ENCODE measurements around the gene CANT1. TPM values are rescaled to one million over a fixed set of nuclear protein-coding genes. Genes with fewer than 3 reads are reported as not detected.

CANT1 gene
- polyA plus RNA-seq, 3 donors: 39.7 to 52.9 (median 46.1) TPM

DNA sequence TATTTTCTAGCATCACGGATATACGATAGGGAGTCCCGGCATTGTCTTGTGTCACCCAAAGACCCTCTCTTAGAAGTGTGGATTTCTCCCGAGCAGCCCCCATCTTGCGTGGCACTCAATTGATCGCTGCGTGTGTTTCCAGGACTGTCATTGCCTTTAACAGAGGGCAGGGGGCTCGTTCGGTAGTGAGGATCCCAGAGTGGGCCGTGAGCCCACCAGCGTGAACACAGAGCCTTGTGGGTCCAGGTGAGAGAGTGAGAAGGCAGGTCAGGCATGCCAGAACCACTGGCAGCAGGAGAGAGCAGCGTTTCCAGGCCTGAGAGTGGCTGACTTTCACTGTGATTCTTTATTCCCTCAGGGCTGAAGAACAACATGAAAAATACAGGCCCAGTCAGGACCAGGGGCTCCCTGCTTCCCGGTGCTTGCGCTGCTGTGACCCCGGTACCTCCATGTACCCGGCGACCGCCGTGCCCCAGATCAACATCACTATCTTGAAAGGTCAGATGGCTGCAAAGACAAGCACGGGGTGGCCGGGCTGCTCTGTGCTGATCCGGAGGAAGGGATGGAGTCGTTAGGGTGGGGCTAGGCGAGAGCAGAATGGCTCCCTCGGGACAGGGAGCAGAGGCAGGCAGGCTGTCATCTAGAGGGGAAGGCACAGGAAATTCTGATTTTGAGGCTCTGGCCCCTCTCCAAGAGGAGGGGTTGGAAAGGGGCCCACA, 36.8 kb upstream of the CANT1 start:
- DNase-seq (ENCODE audit: extremely low read depth in 1 of 11, low read depth in 9 of 11, low spot score in 4 of 11): no peak

DNA sequence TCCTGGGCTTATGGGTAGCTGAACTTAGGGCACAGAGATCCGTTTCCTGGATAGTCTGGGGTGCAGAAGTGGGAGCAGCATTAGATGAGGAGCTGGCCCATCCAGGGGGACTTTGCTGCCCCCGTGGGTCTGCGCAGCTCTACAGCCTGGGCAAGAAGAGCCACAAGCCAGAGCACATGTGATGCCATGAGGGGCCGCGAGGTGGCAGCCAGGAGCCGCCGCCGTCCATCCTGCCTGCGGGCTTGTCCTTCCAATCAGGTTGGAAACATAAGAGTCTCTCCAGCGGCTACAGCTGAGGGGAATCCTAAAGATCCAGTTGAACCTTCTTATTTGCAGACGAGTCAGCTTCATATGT, 36.3 kb upstream of the CANT1 start:
- peak in 7 of 11 donors; percentile 34 to 58 (median 44) for DNase-seq (ENCODE audit: extremely low read depth in 1 of 11, low read depth in 9 of 11, low spot score in 4 of 11)

DNA sequence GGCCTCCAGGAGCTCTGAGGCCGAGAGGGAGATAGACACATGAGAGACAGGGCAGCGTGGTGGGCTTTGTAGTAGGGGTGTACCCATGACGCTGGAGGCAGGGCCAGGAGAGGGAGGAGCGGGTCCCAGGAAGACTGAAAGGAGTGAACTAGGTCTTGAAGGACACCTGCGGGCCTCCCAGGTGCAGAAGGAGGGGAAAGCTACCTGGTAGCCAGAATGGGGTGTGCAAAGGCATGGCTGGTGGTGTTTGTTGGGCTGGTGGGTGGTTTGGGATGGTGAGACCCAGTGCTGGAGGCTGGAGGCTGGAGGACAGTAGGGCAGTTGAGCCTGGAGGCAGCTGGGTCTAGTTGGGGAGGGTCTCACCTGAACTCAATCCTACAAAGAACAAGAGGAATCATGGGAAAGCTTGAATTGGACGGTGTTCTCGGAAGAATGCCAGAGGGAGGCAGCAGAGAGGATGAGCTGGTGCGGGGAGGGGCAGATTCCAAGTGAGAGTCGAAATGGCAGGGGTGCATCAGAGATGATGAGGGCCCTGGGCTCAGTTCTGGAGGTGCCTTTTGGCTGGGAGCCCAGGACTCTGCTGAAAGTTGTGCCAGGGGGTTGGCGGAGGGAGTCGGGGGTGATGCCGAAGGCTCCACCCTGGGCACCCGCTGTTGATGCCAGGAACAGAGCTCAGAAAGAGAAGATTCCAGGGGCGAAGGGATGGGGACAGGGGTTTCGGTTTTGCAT, 35.6 kb upstream of the CANT1 start:
- DNase-seq (ENCODE audit: extremely low read depth in 1 of 11, low read depth in 9 of 11, low spot score in 4 of 11): no peak

DNA sequence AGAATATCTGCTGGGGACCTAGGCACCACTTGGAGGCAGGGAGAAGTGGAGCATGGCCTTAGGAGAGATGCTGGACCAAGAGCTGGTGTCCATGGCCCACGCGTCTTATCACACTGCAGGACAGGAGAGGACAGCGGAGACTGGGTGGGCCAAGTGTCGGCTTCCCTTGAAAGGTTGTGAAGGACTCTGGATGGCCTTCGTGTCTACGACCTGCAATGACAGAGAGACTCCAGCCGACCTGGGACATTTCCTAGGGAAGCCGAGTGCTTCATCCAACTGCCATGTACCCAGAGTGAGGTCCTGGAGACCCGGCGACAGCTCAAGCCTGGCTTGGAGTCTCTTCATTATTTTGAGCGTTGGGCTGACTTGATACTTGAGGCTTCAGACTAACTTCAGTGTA, 34.9 kb upstream of the CANT1 start:
- no peak for DNase-seq (ENCODE audit: extremely low read depth in 1 of 11, low read depth in 9 of 11, low spot score in 4 of 11)

DNA sequence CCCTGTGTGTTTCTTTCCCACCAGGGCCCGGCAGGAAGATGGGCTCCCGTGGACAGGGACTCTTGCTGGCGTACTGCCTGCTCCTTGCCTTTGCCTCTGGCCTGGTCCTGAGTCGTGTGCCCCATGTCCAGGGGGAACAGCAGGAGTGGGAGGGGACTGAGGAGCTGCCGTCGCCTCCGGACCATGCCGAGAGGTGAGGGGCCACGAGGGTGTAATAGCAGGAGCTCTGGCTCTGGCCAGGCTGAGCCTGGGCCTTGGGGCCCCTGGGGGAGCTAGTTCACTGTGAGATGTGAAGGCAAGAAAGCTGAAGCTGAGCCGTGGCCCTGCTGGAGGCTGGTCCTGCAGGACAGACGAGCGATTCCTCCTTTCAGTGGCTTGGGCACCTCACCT, 34.4 kb upstream of the CANT1 start:
- no peak for DNase-seq (ENCODE audit: extremely low read depth in 1 of 11, low read depth in 9 of 11, low spot score in 4 of 11)

DNA sequence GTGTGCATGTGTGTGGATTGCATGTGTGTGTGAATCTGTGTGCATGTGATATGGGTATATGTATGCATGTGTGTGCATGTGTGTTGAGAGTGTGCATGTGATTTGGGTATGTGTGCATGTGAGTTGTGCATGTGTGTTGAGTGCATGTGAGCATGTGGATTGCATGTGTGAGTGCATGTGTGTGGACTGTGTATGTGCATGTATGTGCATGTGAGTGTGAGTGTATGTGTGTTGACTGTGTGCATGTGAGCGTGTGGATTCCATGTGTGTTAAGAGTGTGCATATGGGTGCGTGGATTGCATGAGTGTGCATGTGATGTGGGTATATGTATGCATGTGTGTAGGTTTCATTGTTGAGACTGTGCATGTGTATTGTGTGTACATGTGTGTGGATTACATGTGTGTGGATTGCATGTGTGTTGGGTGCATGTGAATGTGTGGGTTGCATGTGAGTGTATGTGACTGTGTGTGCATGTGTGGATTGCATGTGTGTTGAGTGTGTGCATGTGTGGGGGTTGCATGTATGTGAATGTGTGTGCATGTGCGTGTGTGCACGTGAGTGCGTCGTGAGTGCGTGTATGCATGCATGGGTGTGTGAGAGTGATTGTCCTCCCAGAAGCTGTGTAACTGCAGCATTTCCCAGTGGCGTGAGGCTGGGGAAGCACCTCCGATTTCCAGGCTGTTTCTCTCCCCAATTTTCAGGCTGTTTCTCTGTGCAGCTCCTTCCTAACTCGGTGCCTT, 33.8 kb upstream of the CANT1 start:
- no peak for DNase-seq (ENCODE audit: extremely low read depth in 1 of 11, low read depth in 9 of 11, low spot score in 4 of 11)

DNA sequence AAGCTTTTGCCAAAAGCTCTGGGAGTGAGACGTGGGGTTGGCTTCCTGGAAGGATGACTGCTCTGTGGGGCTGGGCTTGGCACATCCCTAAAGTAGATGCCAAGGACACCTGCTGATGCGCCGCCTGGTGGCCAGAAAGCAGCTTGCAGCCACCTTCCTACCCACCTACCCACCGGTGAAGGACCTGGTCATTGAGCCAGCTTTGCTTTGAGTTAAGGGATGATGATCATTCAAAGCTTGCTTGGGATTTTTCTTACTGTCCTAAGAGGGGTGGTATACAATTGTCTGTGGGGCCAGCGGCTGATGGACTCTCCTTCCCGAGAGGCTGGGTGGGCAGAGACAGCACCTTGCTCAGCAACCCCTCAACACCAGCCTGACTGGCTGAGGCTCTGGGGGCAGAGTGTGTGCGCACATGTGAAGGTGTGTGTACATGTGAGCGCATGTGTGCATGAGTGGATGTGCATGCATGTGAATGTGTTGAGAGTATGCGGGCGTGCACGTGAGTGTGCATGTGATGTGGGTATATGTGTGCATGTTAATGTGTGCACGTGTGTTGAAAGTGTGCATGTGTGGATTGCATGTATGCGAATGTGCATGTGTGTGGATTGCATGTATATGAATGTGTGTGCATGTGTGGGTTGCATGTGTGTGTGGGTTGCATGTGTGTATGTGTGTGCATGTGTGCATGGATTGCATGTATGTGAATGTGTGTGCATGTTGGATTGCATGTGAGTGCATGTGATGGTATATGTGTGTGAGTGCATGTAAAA, 33.0 kb upstream of the CANT1 start:
- peak in 1 of 11 donors; percentile 21 for DNase-seq (ENCODE audit: extremely low read depth in 1 of 11, low read depth in 9 of 11, low spot score in 4 of 11)

DNA sequence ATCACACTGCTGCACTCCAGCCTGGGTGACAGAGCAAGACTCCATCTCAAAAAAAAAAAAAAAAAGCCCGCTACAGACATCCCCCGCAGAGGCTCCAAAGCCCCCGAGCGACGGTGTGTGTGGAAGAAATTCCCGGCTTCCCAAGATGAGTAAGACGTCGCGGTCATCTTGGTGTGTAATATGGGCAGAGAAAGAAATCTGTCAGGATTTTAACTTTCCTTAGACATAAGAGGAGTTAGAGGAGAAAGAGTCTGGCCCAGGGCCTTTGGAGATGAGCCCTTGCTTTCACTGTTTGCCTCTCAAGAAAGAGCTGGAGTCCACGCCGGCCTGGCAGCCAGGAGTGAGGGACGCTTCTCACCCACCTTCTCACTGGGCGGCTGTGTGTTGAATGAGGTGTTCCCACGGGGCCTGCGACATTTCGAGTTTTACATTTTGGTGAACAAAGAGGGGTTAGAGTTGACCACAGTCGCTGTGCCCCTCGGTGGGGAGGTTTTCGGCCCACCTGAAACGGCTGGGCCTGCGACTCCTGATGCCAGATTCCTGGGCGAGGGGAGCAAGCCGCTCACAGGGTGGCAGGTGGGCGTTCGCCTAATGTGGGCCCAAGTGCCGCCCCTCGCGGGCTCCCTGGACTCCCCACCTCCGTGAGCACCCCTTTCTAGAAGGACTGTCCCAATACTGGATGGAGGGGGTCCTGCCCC, 32.3 kb upstream of the CANT1 start:
- DNase-seq (ENCODE audit: extremely low read depth in 1 of 11, low read depth in 9 of 11, low spot score in 4 of 11): no peak

DNA sequence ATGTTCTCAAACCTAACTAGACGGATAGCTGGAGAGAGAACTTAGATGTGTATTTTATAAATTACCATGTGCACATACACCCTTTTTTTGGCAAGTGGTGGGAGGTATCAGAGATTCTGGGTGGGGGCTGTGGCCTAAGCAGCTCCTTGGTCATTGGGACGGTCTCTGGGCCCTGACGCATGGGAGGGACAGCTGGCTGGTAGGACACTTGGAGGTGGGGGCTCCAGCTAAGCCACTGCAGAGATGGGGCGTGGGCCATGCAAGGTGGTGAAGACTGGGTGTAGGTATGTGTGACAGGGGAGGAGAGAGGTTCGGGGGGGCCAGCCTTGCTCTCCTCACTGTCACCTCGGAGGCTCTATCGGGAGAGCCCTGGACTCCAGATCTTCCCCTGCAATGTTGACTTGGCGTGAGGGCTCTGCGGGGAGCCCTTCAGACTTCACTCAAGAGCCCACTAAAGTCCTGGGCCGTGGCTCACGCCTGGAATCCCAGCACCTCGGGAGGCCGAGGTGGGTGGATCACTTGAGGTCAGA, 31.5 kb upstream of the CANT1 start:
- no peak for DNase-seq (ENCODE audit: extremely low read depth in 1 of 11, low read depth in 9 of 11, low spot score in 4 of 11)

DNA sequence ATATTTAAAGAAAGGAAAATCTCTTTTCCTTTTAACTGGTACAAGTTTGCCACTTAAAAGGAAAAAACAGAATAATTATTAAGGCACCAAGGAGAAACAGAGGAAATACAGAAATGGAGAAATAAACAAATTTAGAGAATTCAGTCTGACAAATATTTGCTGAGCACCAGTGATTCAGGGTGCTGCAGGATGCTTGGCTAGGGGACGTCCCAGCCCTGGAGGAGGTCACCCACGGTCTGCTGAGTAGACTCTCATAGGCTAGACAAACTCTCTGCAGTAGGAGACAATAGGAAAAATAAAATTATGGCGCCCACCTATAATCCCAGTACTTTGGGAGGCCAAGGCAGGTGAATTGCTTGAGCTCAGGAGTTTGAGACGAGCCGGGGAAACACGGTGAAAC, 30.3 kb upstream of the CANT1 start:
- no peak for DNase-seq (ENCODE audit: extremely low read depth in 1 of 11, low read depth in 9 of 11, low spot score in 4 of 11)

DNA sequence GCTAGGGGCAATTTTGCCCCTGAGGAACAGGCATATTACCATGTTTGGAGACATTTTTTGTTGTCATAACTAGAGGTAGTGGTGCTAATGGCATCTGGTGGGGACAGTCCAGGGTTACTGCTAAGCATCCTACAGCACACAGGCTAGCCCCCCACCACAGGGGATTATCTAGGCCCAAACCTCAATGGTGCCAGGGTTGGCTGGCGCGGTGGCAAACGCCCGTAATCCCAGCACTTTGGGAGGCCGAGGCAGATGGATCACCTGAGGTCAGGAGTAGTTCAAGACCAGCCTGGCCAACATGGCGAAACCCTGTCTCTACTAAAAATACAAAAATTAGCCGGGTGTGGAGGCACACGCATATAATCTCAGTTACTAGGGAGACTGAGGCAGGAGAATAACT, 29.6 kb upstream of the CANT1 start:
- DNase-seq (ENCODE audit: extremely low read depth in 1 of 11, low read depth in 9 of 11, low spot score in 4 of 11): no peak

DNA sequence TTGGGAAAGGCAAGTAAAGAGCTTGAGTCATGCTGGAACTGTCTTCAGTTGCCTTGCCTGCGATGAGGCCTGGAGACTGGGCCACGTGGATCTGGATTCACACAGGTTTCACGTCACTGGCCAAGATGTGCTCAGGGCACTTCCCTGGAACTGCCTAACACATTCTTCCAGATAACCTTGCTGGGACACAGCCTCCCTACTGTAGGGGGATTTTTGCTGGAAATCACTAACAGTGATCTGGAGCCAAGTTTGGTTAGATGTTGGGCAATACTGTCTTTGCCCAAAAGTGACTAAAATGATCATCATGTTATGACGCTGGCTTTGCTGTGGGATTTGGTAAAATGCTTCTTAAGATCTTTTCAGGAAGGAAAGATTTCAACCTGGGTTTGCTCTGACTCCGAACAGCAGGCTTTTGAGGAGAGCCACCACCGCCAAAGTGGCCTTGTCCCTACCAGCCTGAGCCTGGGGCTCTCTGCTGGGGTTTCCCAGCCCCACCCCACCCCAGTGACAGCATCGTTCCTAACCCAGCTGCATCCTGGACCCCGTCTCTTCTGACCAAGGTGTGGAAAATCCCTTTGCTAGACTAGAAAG, 29.1 kb upstream of the CANT1 start:
- DNase-seq (ENCODE audit: extremely low read depth in 1 of 11, low read depth in 9 of 11, low spot score in 4 of 11): no peak

DNA sequence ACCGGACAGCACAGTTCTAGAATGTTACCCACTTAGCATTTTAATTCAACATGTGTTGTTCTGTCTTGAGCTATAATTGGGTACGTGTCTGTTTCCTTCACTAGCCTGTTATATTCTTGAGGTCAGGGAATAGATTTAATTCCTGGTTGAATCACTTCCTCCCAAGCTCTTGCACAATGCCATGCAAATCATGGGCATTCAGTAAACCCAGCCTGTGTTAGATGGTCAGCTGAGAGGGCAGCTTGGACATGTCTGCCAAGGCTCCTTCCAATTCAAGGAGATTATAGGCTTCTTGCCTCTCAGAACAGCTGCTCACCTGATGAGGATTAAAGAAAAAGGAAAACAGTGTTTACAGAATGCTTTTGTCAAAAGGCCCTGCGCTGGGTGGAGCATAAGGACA, 27.0 kb upstream of the CANT1 start:
- no peak for DNase-seq (ENCODE audit: extremely low read depth in 1 of 11, low read depth in 9 of 11, low spot score in 4 of 11)

DNA sequence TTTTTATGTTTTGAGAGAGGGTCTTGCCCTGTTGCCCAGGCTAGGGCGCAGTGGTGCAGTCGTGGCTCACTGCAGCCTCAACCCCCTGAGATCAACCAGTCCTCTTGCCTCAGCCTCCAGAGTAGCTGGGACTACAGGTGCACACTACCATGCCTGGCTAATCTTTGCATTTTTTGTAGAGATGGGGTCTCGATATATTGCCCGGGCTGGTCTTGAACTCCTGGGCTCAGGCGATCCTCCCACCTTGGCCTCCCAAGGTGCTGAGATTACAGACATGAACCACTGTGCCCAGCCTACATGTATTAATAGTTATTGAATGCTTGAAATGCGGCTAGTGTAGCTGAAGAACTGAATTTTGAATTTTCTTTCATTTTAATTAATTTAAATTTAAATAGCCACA, 26.6 kb upstream of the CANT1 start:
- DNase-seq (ENCODE audit: extremely low read depth in 1 of 11, low read depth in 9 of 11, low spot score in 4 of 11): no peak

DNA sequence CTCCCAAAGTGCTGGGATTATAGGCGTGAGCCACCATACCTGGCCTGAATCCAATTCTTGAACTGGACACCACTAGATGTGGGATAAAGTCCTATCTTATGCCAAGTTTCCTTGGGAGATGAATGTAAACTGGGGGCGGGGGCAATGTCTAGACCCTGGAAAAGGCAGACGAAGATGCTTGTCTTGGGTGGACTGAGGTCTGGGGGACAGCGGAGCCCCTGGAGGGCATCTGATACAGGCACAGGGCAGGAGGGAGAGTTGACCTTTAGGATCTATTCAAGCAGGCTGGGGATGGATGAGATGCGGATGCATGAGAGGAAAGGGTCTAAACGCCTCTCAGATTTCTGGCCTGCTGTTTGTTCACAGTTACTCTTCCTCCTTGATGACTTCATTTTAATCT, 26.1 kb upstream of the CANT1 start:
- no peak for DNase-seq (ENCODE audit: extremely low read depth in 1 of 11, low read depth in 9 of 11, low spot score in 4 of 11)

DNA sequence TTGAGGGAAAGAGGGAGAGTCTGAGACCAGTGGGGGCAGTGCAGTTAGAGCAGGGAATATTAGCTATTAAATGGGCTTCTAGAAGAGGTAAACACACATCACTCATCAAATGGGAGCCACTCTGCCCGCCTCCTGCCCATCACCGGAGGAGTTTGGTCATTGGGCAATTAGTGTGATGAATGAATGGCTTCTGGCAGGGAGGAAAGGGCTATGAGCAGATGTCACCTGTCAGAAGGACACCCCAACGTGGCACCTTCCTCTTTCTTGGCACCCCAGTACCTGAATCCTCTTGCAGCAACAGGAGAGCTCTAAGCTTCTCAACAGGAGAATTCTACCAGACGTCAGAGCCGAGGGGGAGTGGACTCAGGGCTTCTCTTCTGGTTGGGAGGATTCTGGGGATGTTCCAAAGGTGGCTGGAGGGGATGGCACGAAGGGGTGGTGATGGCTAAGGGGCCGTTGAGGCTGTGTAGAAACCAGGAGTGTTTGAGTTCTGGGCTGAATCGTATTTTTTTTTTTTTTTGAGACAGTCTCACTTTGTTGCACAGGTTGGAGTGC, 25.4 kb upstream of the CANT1 start:
- DNase-seq (ENCODE audit: extremely low read depth in 1 of 11, low read depth in 9 of 11, low spot score in 4 of 11): no peak

DNA sequence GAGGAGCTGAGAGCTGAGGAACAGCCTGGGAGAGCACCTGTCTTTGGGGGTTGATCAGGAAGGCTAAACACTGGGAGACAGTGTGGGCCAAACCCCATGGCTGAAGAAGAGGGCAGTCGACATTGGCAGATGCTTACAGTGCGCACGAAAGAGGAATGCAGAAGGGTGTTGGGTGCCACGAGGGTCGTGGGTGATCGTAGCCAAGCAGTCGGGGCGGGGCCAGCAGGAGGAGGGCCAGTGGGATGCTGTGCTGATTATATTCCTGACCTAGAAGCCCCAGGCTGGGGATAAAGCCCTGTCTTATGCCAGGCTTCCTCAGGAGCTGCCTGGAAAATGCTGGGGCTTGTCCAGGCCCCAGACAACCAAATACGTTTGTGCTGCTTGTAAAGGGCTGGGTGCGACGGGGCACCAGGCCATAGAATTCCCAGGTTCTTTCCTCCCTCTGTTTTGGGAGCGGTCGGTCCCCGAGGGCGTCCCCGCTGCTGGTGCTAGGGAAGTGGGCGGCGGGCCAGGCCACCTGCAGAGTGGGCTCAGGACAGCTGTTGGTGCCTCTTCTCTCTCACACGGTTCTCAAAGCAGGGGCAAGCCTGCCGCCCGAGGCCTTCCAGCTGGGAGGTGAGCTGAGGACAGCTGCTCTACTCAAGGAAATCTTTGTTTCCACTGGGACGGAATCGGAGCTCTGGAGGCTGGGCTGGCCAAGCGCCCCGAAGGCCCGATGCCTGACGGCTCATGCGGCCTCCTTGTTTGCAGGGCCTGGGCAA, 24.4 kb upstream of the CANT1 start:
- no peak for DNase-seq (ENCODE audit: extremely low read depth in 1 of 11, low read depth in 9 of 11, low spot score in 4 of 11)

Data from renal cortex interstitium (tissue), 11 donors.